Measurements from ENCODE around the gene PPP1R15B. TPM values are rescaled to one million over a fixed set of nuclear protein-coding genes. Genes with fewer than 3 reads are reported as not detected.

PPP1R15B gene

Small RNA genes within 50 kb of the gene (small RNA-seq; reads per million reads assigned to genes)
- gene AL606489.2 (ENCODE audit: insufficient read depth) = not detected
